Sigmoid colon (tissue), 4 donors: Measurements from ENCODE around the gene NAA25.

Experiments used
- CTCF ChIP-seq, 4 experiments: fragments of 450-650 bp in 3 of 4; fragments of 200-600 bp in 1 of 4; IDR thresholded peaks; one replicate each; pipeline ENCODE4 v1.5.1; 2016 to 2019; ENCODE audit warnings: antibody characterized with exemption in 4 of 4, mild to moderate bottlenecking in 3 of 4, moderate library complexity in 2 of 4
- POLR2A ChIP-seq, 2 donors: fragments of 450-650 bp; IDR thresholded peaks; one replicate each; pipeline ENCODE4 v1.6.1; 2016; ENCODE audit warnings: antibody characterized with exemption in 2 of 2, mild to moderate bottlenecking in 2 of 2, moderate library complexity in 2 of 2
- POLR2AphosphoS5 ChIP-seq, 4 donors: sonication (generic); formaldehyde crosslinking; IDR thresholded peaks; one replicate each; pipeline ENCODE4 v1.6.1; 2017; ENCODE audit warnings: antibody characterized with exemption in 4 of 4

- TF ChIP-seq CTCF (IDR thresholded peaks at IDR 0.05) = no peak
- TF ChIP-seq POLR2A (IDR thresholded peaks at IDR 0.05) = no peak
- no peak for TF ChIP-seq POLR2AphosphoS5 (IDR thresholded peaks at IDR 0.05)
Measured at GRCh38 chr12:112023759-112024396, 84.7 kb downstream of the NAA25 start.
